K562 (cell line): ENCODE measurements around the gene MITF. TPM values are rescaled to one million over a fixed set of nuclear protein-coding genes. Genes with fewer than 3 reads are reported as not detected.

ENCODE experiments used
- ATAC-seq: fragments of 200-7000 bp; cut with Tn5 transposase; 3 replicates; pipeline ENCODE4 v1.9.1; 2020; ENCODE audit warnings: moderate library complexity
- BruUV-seq: library from RNA; stranded (reverse); fragments of 400-500 nt; replicated peaks from 2 replicates; lab custom pipeline; 2021; lab: Mats Ljungman, UMichigan
- CTCF ChIA-PET: fragments of 300-600 bp; formaldehyde crosslinking; extraction: SDS; loops from one replicate; lab custom pipeline; 2021; ENCODE audit warnings: low intra/inter-chr PET ratio; lab: Yijun Ruan, JAX
- POLR2A ChIA-PET: fragments of 300-600, 350-650 bp; sonication (Branson Sonifier 250); formaldehyde crosslinking; extraction: SDS; loops from one replicate; lab custom pipeline; 2021; ENCODE audit warnings: antibody characterized with exemption, inconsistent platforms; lab: Yijun Ruan, JAX
- DNase-seq, 4 experiments: peaks; one replicate each; pipeline versions ENCODE4 v3.0.0 to v3.0.0-alpha.2; 2011 to 2018; ENCODE audit warnings: low spot score in 3 of 4, mixed read lengths in 3 of 4; ENCODE audit errors: extremely low read depth in 1 of 4
- FAIRE-seq: peaks from 2 replicates; lab custom pipeline; 2011; peaks lifted over from hg19 to GRCh38; lab: Jason Lieb, UNC
- H2AFZ ChIP-seq: 2 replicates; pipeline ENCODE4 v1.6.0; 2011; ENCODE audit warnings: low read depth, low read length, control low read depth, inconsistent platforms
- H3K27ac ChIP-seq: fragments of 200-600 bp; 3 replicates; pipeline ENCODE4 v1.8.0; 2011; ENCODE audit warnings: low read depth, mild to moderate bottlenecking, control low read depth, inconsistent platforms, low read length, moderate library complexity, mixed read lengths; ENCODE audit errors: extremely low read depth
- H3K27me3 ChIP-seq, 2 experiments: fragments of 300-600 bp in 1 of 2; 2 replicates in 1 of 2; 3 replicates in 1 of 2; pipeline versions ENCODE4 v1.6.0 to v1.8.0; 2011; ENCODE audit warnings: inconsistent platforms in 2 of 2, low read length in 2 of 2, mild to moderate bottlenecking in 1 of 2, mixed read lengths in 1 of 2, moderate library complexity in 1 of 2; ENCODE audit not compliant: control insufficient read depth in 2 of 2, insufficient read depth in 2 of 2
- H3K36me3 ChIP-seq: fragments of 300-600 bp; 3 replicates; pipeline ENCODE4 v1.8.0; 2011; ENCODE audit warnings: mild to moderate bottlenecking, low read length, inconsistent platforms; ENCODE audit not compliant: control insufficient read depth, insufficient read depth
- H3K4me1 ChIP-seq, 2 experiments: fragments of 200-600 bp in 1 of 2; replicated peaks in 1 of 2; 2 replicates in 1 of 2; 3 replicates in 1 of 2; pipeline versions ENCODE4 v1.5.1 to v1.8.0; 2011; ENCODE audit warnings: inconsistent platforms in 2 of 2, low read length in 2 of 2, mild to moderate bottlenecking in 1 of 2, mixed read lengths in 1 of 2, moderate library complexity in 1 of 2; ENCODE audit not compliant: control insufficient read depth in 2 of 2, insufficient read depth in 2 of 2
- H3K4me2 ChIP-seq: 2 replicates; pipeline ENCODE4 v1.6.1; 2011; ENCODE audit warnings: low read length, control low read depth, inconsistent platforms, mixed read lengths; ENCODE audit not compliant: insufficient read depth
- H3K4me3 ChIP-seq: fragments of 200-600 bp; sonication (generic), shearing (Covaris generic); 2 replicates; pipeline ENCODE4 v1.5.1; 2016; ENCODE audit warnings: control low read depth, inconsistent platforms
- H3K79me2 ChIP-seq: fragments of 200-600 bp; 3 replicates; pipeline ENCODE4 v1.8.0; 2011; ENCODE audit warnings: low read length, inconsistent platforms; ENCODE audit not compliant: control insufficient read depth, insufficient read depth
- H3K9ac ChIP-seq, 2 experiments: 2 replicates each; pipeline versions ENCODE4 v1.6.0 to v1.6.1; 2011; ENCODE audit warnings: low read depth in 2 of 2, low read length in 2 of 2, control low read depth in 1 of 2, inconsistent platforms in 1 of 2, mild to moderate bottlenecking in 1 of 2, mixed read lengths in 1 of 2; ENCODE audit not compliant: insufficient read depth in 1 of 2
- H3K9me1 ChIP-seq: one replicate; pipeline ENCODE4 v1.6.0; 2011; ENCODE audit warnings: inconsistent platforms, mild to moderate bottlenecking, low read length, moderate library complexity; ENCODE audit not compliant: control insufficient read depth, insufficient read depth
- H3K9me3 ChIP-seq: replicated peaks from 2 replicates; pipeline ENCODE4 v1.5.1; 2011; ENCODE audit warnings: low read depth, low read length, inconsistent platforms; ENCODE audit not compliant: control insufficient read depth, insufficient read depth
- H4K20me1 ChIP-seq: replicated peaks from 2 replicates; pipeline ENCODE4 v1.6.1; 2011; ENCODE audit warnings: low read length, inconsistent platforms, mixed read lengths; ENCODE audit not compliant: control insufficient read depth, insufficient read depth
- CBX1 ChIP-seq: sonication (generic); IDR thresholded peaks from 2 replicates; pipeline ENCODE4 v1.6.1; 2016; ENCODE audit warnings: antibody characterized with exemption, low read depth, mild to moderate bottlenecking
- CCNT2 ChIP-seq: IDR thresholded peaks from 2 replicates; pipeline ENCODE4 v1.6.1; 2011; ENCODE audit warnings: borderline replicate concordance, low read depth, mild to moderate bottlenecking, moderate library complexity, mixed read lengths, low read length; ENCODE audit not compliant: insufficient read length; ENCODE audit errors: extremely low read depth
- EHMT2 ChIP-seq: fragments of 450-650 bp; IDR thresholded peaks from 2 replicates; pipeline ENCODE4 v1.6.1; 2018; ENCODE audit warnings: antibody characterized with exemption
- FOXP4 ChIP-seq: sonication (generic); formaldehyde crosslinking; IDR thresholded peaks from 2 replicates; pipeline ENCODE4 v1.8.0; 2022; ENCODE audit warnings: mild to moderate bottlenecking, missing genetic modification reagents, borderline replicate concordance
- KDM4B ChIP-seq, 2 experiments: fragments of 450-650 bp in 1 of 2; sonication (generic) in 1 of 2; IDR thresholded peaks; 2 replicates each; pipeline ENCODE4 v1.6.1; 2016 to 2017; ENCODE audit warnings: borderline replicate concordance in 2 of 2, antibody characterized with exemption in 1 of 2, low read depth in 1 of 2, mild to moderate bottlenecking in 1 of 2
- PCBP1 ChIP-seq: fragments of 200-400 bp; formaldehyde crosslinking; IDR thresholded peaks from 2 replicates; pipeline ENCODE4 v1.6.1; 2018; ENCODE audit warnings: mild to moderate bottlenecking, low read depth, low read length; ENCODE audit not compliant: poor library complexity, severe bottlenecking
- POLR2G ChIP-seq: fragments of 200-400 bp; formaldehyde crosslinking; IDR thresholded peaks from 2 replicates; pipeline ENCODE4 v1.6.1; 2017; ENCODE audit warnings: low read depth, mild to moderate bottlenecking, antibody characterized with exemption, low read length, moderate library complexity
- RNF2 ChIP-seq: sonication (generic); IDR thresholded peaks from 2 replicates; pipeline ENCODE4 v1.6.1; 2016
- TAL1 ChIP-seq: fragments of 450-650 bp; IDR thresholded peaks from 2 replicates; pipeline ENCODE4 v1.6.1; 2016; ENCODE audit warnings: mild to moderate bottlenecking
- ZKSCAN8 ChIP-seq: fragments of 200-800 bp; sonication (Bioruptor generic); IDR thresholded peaks from 2 replicates; pipeline ENCODE4 v1.6.1; 2016; ENCODE audit warnings: missing genetic modification characterization, missing compliant biosample characterization
- WGBS: fragments of 100-300 bp; shearing (Covaris generic); methylation state at CpG from one replicate; pipeline ENCODE4 v1.1.6; 2016; ENCODE audit warnings: low coverage, mixed read lengths; ENCODE audit not compliant: insufficient coverage; ENCODE audit errors: missing lambda C conversion rate; 5-methylcytosine and 5-hydroxymethylcytosine counted together
- in situ Hi-C: fragments of 300-500 bp; cut with MboI; formaldehyde crosslinking; loops from 4 replicates; pipeline ENCODE4 v1.15.0; 2018; ENCODE audit warnings: inconsistent platforms, mixed read lengths
- intact Hi-C: fragments of 100-400 bp; cut with micrococcal nuclease; formaldehyde crosslinking; loops from 2 replicates; pipeline ENCODE4 v1.14.2; 2022
- polyA plus RNA-seq, 8 experiments: library from polyadenylated mRNA; depleted of rRNA in 4 of 8; stranded (reverse) in 5 of 8; unstranded in 3 of 8; fragments of >200 nt; fragmentation: Nextera tagmentation in 2 of 8; fragmentation: Illumina TruSeq in 1 of 8; extraction: Ambion mirVana in 2 of 8; extraction: Trizol in 1 of 8; gene quantifications; 2 replicates each; pipeline versions ENCODE4 v1.2.1 to v1.2.3, GENCODE V29; 2011 to 2014; ENCODE audit warnings: inconsistent platforms in 1 of 8, missing spikeins in 1 of 8
- total RNA-seq, 7 experiments: library from RNA; depleted of rRNA in 6 of 7; stranded (reverse); fragments of >200 nt in 6 of 7; fragmentation: Illumina TruSeq in 2 of 7; extraction: Trizol in 2 of 7; gene quantifications; 2 replicates each; pipeline versions ENCODE4 v1.2.1 to v1.2.3, GENCODE V29; 2011 to 2021; ENCODE audit warnings: low replicate concordance in 1 of 7
- TF ChIP-seq, protein P1 (sequence below): fragments of 450-650 bp; IDR thresholded peaks from 2 replicates; pipeline ENCODE4 v1.6.1; 2017; ENCODE audit warnings: antibody characterized with exemption
- TF ChIP-seq, protein P2 (sequence below): sonication (generic); formaldehyde crosslinking; IDR thresholded peaks from 2 replicates; pipeline ENCODE4 v1.8.1; 2023; ENCODE audit warnings: missing genetic modification reagents, mild to moderate bottlenecking, borderline replicate concordance
- TF ChIP-seq, protein P3 (sequence below): fragments of 450-650 bp; IDR thresholded peaks from 2 replicates; pipeline ENCODE4 v1.6.1; 2016; ENCODE audit warnings: low read depth, mild to moderate bottlenecking, moderate library complexity

MITF gene
- total and polyA plus RNA-seq, 9 of the 15 experiments (the other 6 are each of a cell fraction or from before 2014, with no cell fraction given): 5.6 to 14.9 (median 11.1) TPM

DNA sequence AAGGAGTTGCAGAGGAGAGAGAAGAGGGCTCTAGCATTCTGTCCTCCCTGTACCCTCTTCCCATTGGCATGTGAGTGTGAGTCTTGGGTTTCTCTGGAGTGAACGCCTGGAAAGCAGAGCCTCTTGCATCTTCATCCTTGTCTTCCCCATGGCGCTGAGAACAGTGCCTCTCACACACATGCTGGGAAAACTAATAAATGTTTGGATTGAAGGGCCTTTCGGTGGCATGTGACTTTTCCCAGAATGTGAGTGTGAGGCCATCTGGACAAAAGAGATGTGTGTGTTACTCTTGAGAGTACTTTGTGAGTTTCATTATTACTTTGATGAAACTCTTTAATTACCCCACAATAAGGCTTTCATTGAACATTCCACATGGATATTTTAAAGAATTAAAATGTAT is 122.3 kb downstream of the MITF start:
- H3K79me2 ChIP-seq: peaks cover 9% of the 10 kb centered on the region; the same call in 1 of the 3 replicates
- H3K27ac ChIP-seq: no peak overlapping the region
- intact Hi-C loops (no loop called here), in situ Hi-C loops (no loop called here)
- ATAC-seq (no peak), DNase-seq (no peak), FAIRE-seq (no peak)
- no peaks in the 10 kb centered on the region for H3K9me1 ChIP-seq
- no peak overlapping the region for H3K4me2 ChIP-seq
- no TSS peak for BruUV-seq
- WGBS: 68% methylated on average over 3 of the region's 3 CpGs
- H3K4me1 ChIP-seq: peaks cover 3 to 8% of the 10 kb centered on the region in 2 experiments; a peak in 3 of 5 replicates
- H3K27me3 ChIP-seq: no peaks in the 10 kb centered on the region
- H3K36me3 ChIP-seq: no peaks in the 10 kb centered on the region
- no peaks in the 10 kb centered on the region for H3K9me3 ChIP-seq
- no peak overlapping the region for H3K4me3 ChIP-seq
- no peaks in the 10 kb centered on the region for H4K20me1 ChIP-seq
- H3K9ac ChIP-seq: no peak overlapping the region
- ChIA-PET CTCF (no interaction called here), POLR2A (no interaction called here)
- H2AFZ ChIP-seq: no peak overlapping the region
- no peak for TF ChIP-seq KDM4B (IDR thresholded peaks at IDR 0.05; ENCODE audit: borderline replicate concordance in 2 of 2, low read depth in 1 of 2)
- TF ChIP-seq PCBP1: no peak
- no peak for TF ChIP-seq TAL1
- TF ChIP-seq, protein P1, sequence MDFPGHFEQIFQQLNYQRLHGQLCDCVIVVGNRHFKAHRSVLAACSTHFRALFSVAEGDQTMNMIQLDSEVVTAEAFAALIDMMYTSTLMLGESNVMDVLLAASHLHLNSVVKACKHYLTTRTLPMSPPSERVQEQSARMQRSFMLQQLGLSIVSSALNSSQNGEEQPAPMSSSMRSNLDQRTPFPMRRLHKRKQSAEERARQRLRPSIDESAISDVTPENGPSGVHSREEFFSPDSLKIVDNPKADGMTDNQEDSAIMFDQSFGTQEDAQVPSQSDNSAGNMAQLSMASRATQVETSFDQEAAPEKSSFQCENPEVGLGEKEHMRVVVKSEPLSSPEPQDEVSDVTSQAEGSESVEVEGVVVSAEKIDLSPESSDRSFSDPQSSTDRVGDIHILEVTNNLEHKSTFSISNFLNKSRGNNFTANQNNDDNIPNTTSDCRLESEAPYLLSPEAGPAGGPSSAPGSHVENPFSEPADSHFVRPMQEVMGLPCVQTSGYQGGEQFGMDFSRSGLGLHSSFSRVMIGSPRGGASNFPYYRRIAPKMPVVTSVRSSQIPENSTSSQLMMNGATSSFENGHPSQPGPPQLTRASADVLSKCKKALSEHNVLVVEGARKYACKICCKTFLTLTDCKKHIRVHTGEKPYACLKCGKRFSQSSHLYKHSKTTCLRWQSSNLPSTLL: no peak
- TF ChIP-seq, protein P2, sequence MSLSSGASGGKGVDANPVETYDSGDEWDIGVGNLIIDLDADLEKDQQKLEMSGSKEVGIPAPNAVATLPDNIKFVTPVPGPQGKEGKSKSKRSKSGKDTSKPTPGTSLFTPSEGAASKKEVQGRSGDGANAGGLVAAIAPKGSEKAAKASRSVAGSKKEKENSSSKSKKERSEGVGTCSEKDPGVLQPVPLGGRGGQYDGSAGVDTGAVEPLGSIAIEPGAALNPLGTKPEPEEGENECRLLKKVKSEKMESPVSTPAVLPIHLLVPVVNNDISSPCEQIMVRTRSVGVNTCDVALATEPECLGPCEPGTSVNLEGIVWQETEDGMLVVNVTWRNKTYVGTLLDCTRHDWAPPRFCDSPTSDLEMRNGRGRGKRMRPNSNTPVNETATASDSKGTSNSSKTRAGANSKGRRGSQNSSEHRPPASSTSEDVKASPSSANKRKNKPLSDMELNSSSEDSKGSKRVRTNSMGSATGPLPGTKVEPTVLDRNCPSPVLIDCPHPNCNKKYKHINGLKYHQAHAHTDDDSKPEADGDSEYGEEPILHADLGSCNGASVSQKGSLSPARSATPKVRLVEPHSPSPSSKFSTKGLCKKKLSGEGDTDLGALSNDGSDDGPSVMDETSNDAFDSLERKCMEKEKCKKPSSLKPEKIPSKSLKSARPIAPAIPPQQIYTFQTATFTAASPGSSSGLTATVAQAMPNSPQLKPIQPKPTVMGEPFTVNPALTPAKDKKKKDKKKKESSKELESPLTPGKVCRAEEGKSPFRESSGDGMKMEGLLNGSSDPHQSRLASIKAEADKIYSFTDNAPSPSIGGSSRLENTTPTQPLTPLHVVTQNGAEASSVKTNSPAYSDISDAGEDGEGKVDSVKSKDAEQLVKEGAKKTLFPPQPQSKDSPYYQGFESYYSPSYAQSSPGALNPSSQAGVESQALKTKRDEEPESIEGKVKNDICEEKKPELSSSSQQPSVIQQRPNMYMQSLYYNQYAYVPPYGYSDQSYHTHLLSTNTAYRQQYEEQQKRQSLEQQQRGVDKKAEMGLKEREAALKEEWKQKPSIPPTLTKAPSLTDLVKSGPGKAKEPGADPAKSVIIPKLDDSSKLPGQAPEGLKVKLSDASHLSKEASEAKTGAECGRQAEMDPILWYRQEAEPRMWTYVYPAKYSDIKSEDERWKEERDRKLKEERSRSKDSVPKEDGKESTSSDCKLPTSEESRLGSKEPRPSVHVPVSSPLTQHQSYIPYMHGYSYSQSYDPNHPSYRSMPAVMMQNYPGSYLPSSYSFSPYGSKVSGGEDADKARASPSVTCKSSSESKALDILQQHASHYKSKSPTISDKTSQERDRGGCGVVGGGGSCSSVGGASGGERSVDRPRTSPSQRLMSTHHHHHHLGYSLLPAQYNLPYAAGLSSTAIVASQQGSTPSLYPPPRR: no peak
- TF ChIP-seq RNF2: no peak
- no peak for TF ChIP-seq CCNT2
- no peak for TF ChIP-seq EHMT2
- no peak for TF ChIP-seq FOXP4 (CRISPR knock-in tag)
- no peak for TF ChIP-seq POLR2G
- TF ChIP-seq, protein P3, sequence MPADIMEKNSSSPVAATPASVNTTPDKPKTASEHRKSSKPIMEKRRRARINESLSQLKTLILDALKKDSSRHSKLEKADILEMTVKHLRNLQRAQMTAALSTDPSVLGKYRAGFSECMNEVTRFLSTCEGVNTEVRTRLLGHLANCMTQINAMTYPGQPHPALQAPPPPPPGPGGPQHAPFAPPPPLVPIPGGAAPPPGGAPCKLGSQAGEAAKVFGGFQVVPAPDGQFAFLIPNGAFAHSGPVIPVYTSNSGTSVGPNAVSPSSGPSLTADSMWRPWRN: no peak
- TF ChIP-seq CBX1: no peak
- TF ChIP-seq ZKSCAN8: no peak
